ENCODE measurements around the gene LTA4H. TPM values are rescaled to one million over a fixed set of nuclear protein-coding genes. Genes with fewer than 3 reads are reported as not detected.

LTA4H gene
- total and polyA plus RNA-seq, 4 donors = 145 to 262 (median 172) TPM

GRCh38 chr12:96057986-96058553 is 22.7 kb upstream of the LTA4H start:
- Histone ChIP-seq H3K4me1 (ENCODE audit: control insufficient read depth in 5 of 5, insufficient read depth in 5 of 5, low read length in 5 of 5) (peaks cover 0 to 5% (median 0%) of the 10 kb centered on the region in 5 donors), H3K36me3 (ENCODE audit: control insufficient read depth in 4 of 4, insufficient read depth in 4 of 4, low read length in 4 of 4) (no peaks in the 10 kb centered on the region), H3K9me3 (ENCODE audit: control insufficient read depth in 4 of 4, insufficient read depth in 3 of 4, low read length in 3 of 4) (peaks cover 0 to 2% (median 0%) of the 10 kb centered on the region in 4 donors), H3K4me3 (no peak overlapping the region), H3K9ac (ENCODE audit: insufficient read depth in 1 of 2, low read length in 2 of 2) (no peak overlapping the region), H3K27me3 (ENCODE audit: control insufficient read depth in 3 of 3, insufficient read depth in 3 of 3, low read length in 2 of 3) (no peaks in the 10 kb centered on the region), H3K27ac (ENCODE audit: low read depth in 1 of 2, low read length in 1 of 2) (no peak overlapping the region)
- TF ChIP-seq CTCF (IDR thresholded peaks at IDR 0.05; ENCODE audit: control extremely low read depth, extremely low read depth) = no peak
- ATAC-seq (ENCODE audit: insufficient read depth, low FRiP score) (no peak), DNase-seq (no peak)
- WGBS, 2 donors = 75 to 84% methylated on average over 4 of the region's 4 CpGs

GRCh38 chr12:96056646-96057455 is 21.5 kb upstream of the LTA4H start:
- WGBS, 2 donors = 95 to 96% methylated on average over 8 of the region's 8 CpGs
- Histone ChIP-seq H3K36me3 (ENCODE audit: control insufficient read depth in 4 of 4, insufficient read depth in 4 of 4, low read length in 4 of 4) (no peaks in the 10 kb centered on the region), H3K27ac (ENCODE audit: low read depth in 1 of 2, low read length in 1 of 2) (no peak overlapping the region), H3K27me3 (ENCODE audit: control insufficient read depth in 3 of 3, insufficient read depth in 3 of 3, low read length in 2 of 3) (no peaks in the 10 kb centered on the region), H3K4me1 (ENCODE audit: control insufficient read depth in 5 of 5, insufficient read depth in 5 of 5, low read length in 5 of 5) (peaks cover 0 to 5% (median 0%) of the 10 kb centered on the region in 5 donors), H3K4me3 (no peak overlapping the region), H3K9me3 (ENCODE audit: control insufficient read depth in 4 of 4, insufficient read depth in 3 of 4, low read length in 3 of 4) (peaks cover 0 to 2% (median 0%) of the 10 kb centered on the region in 4 donors), H3K9ac (ENCODE audit: insufficient read depth in 1 of 2, low read length in 2 of 2) (no peak overlapping the region)
- DNase-seq = no peak
- TF ChIP-seq CTCF (IDR thresholded peaks at IDR 0.05; ENCODE audit: control extremely low read depth, extremely low read depth) = no peak
- ATAC-seq (ENCODE audit: insufficient read depth, low FRiP score) = no peak

GRCh38 chr12:96054244-96054610 is 18.8 kb upstream of the LTA4H start:
- Histone ChIP-seq H3K27me3 (ENCODE audit: control insufficient read depth in 3 of 3, insufficient read depth in 3 of 3, low read length in 2 of 3) (no peaks in the 10 kb centered on the region), H3K4me3 (no peak overlapping the region), H3K36me3 (ENCODE audit: control insufficient read depth in 4 of 4, insufficient read depth in 4 of 4, low read length in 4 of 4) (no peaks in the 10 kb centered on the region), H3K4me1 (ENCODE audit: control insufficient read depth in 5 of 5, insufficient read depth in 5 of 5, low read length in 5 of 5) (peaks cover 0 to 5% (median 0%) of the 10 kb centered on the region in 5 donors), H3K9me3 (ENCODE audit: control insufficient read depth in 4 of 4, insufficient read depth in 3 of 4, low read length in 3 of 4) (peaks cover 0 to 2% (median 0%) of the 10 kb centered on the region in 4 donors), H3K27ac (ENCODE audit: low read depth in 1 of 2, low read length in 1 of 2) (peak overlapping the region; percentile 53 to 68), H3K9ac (ENCODE audit: insufficient read depth in 1 of 2, low read length in 2 of 2) (no peak overlapping the region)
- DNase-seq = peak in 2 of 3 donors; percentile 51 to 71
- peak; percentile 29 for ATAC-seq (ENCODE audit: insufficient read depth, low FRiP score)
- 21 to 52% methylated on average over 4 of the region's 4 CpGs for WGBS, 2 donors
- no peak for TF ChIP-seq CTCF (IDR thresholded peaks at IDR 0.05; ENCODE audit: control extremely low read depth, extremely low read depth)

Measured in lung (tissue), 12 donors.